Stomach (tissue), 9 donors: ENCODE results near the gene HAGHL. TPM values are rescaled to one million over a fixed set of nuclear protein-coding genes. Genes with fewer than 3 reads are reported as not detected.
A peak's percentile ranks its signal among the peaks of the same experiment; 100 is the strongest.

Experiments used
- DNase-seq, 2 donors: peaks; one replicate each; pipeline versions ENCODE4 v3.0.0 to v3.0.0-alpha.2; 2013 to 2019
- H3K27ac ChIP-seq, 5 donors: fragments of 200-600 bp in 4 of 5; sonication (generic) in 4 of 5; one replicate each; pipeline ENCODE4 v1.5.1; 2013 to 2019; ENCODE audit warnings: mild to moderate bottlenecking in 1 of 5, moderate library complexity in 1 of 5
- H3K27me3 ChIP-seq, 3 donors: fragments of 200-600 bp; sonication (generic); one replicate each; pipeline ENCODE4 v1.5.1; 2017 to 2019; ENCODE audit warnings: mixed run types in 1 of 3
- H3K36me3 ChIP-seq, 4 donors: fragments of 200-600 bp; sonication (generic); 1 replicate in 3 of 4; 2 replicates in 1 of 4; pipeline ENCODE4 v1.5.1; 2016 to 2019
- H3K4me1 ChIP-seq, 4 donors: fragments of 200-600 bp; sonication (generic); one replicate each; pipeline ENCODE4 v1.5.1; 2016 to 2019
- H3K4me3 ChIP-seq, 4 donors: fragments of 200-600 bp; sonication (generic) in 3 of 4; one replicate each; pipeline ENCODE4 v1.5.1; 2016 to 2019; ENCODE audit warnings: mild to moderate bottlenecking in 1 of 4
- H3K9me3 ChIP-seq, 4 donors: fragments of 200-600 bp; sonication (generic); one replicate each; pipeline ENCODE4 v1.5.1; 2016 to 2019
- CTCF ChIP-seq, 7 experiments: fragments of 450-650 bp in 4 of 7; fragments of 200-600 bp in 3 of 7; sonication (generic) in 3 of 7; IDR thresholded peaks; one replicate each; pipeline ENCODE4 v1.5.1; 2016 to 2019; ENCODE audit warnings: antibody characterized with exemption in 7 of 7, control low read depth in 2 of 7, mild to moderate bottlenecking in 1 of 7
- EP300 ChIP-seq: sonication (generic); formaldehyde crosslinking; IDR thresholded peaks from one replicate; pipeline ENCODE4 v1.6.1; 2017; ENCODE audit warnings: antibody characterized with exemption
- POLR2A ChIP-seq, 4 donors: fragments of 450-650 bp; IDR thresholded peaks; one replicate each; pipeline ENCODE4 v1.6.1; 2016; ENCODE audit warnings: antibody characterized with exemption in 4 of 4, control low read depth in 2 of 4, mild to moderate bottlenecking in 1 of 4, moderate library complexity in 1 of 4
- POLR2AphosphoS5 ChIP-seq, 3 donors: sonication (generic); formaldehyde crosslinking; IDR thresholded peaks; one replicate each; pipeline ENCODE4 v1.6.1; 2016; ENCODE audit warnings: antibody characterized with exemption in 3 of 3
- WGBS, 5 donors: extraction: QIAGEN DNeasy Blood & Tissue Kit in 3 of 5; methylation state at CpG; one replicate each; pipeline versions ENCODE4 v1.1.5 to v1.1.7; 2013 to 2018; 5-methylcytosine and 5-hydroxymethylcytosine counted together
- intact Hi-C: fragments of 100-400 bp; cut with DNase I; formaldehyde crosslinking; loops from one replicate; pipeline ENCODE4 v1.15.1; 2023; ENCODE audit warnings: low total_unique reads
- polyA plus RNA-seq, 3 donors: library from polyadenylated mRNA; stranded (reverse); fragments of 200-250 nt; gene quantifications; one replicate each; pipeline ENCODE4 v1.2.3, GENCODE V29; 2013
- total RNA-seq, 5 donors: library from RNA; depleted of rRNA; stranded (reverse); fragments of >200 nt; gene quantifications; one replicate each; pipeline versions ENCODE4 v1.1.0 to v1.2.3, GENCODE V29; 2014 to 2016
- donor health status: healthy with polysubstance abuse.
- donor health status: Bipolar disorder and iron deficiency.
- donor health status: healthy.

HAGHL gene
- total and polyA plus RNA-seq, 8 donors: 3.1 to 19.9 (median 3.9) TPM; not detected in 2

DNA sequence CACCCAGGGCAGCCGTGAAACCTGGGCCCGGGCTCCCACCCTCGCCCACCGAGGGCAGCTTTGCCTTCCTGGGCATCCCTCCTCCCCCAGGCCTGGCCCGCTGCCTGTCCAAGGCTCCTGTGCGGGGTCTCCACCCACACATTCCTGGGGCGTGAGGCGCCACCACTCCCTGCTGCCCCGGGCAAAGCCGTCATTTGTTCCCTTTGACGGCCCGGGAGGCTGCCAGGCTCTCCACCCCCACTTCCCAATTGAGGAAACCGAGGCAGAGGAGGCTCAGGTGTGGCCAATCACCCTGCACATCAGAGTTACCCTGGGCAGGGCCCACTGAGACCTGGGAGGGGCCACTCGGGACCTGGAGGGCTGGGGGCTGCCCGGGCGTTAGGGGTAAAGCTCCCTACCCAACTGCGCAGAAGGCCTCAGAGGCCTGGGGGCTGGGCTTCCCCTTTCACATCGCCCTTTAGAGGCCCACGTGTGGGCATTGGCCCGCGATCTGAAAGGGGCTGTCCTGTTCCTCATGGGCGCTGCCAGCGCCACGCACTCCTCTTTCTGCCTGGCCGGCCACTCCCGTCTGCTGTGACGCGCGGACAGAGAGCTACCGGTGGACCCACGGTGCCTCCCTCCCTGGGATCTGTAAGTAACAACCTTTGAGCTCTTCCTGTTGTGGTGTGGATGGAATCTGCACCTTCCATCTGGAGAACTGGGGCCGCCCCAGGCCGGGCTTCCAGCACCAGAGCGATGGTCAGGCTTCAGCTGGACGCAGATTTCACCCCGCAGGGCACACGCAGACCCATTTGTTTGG, 33.8 kb downstream of the HAGHL start, which contains the start of gene MSLN:
Gene MSLN, plus strand, starts transcription at position 190 of the 799 bp plus-strand sequence. CDS start 1,947 bp downstream, outside the sequence.
- DNase-seq: peak in 1 of 2 donors; percentile 77
- H3K36me3 ChIP-seq: no peaks in the 10 kb centered on the region
- no peak within 1 kb of the TSS for H3K27ac ChIP-seq
- WGBS, 5 donors: 47 to 68% (median 53%) methylated on average over 25 to 37 of the region's 37 CpGs
- H3K4me1 ChIP-seq: peaks cover 0 to 16% (median 3%) of the 10 kb centered on the region in 4 donors
- no peaks in the 10 kb centered on the region for H3K9me3 ChIP-seq
- H3K27me3 ChIP-seq: peaks cover 0 to 59% (median 8%) of the 10 kb centered on the region in 3 donors
- TF ChIP-seq EP300 (no peak), POLR2A (IDR thresholded peaks at IDR 0.05) (no peak), CTCF (IDR thresholded peaks at IDR 0.05) (no peak), POLR2AphosphoS5 (IDR thresholded peaks at IDR 0.05) (no peak)
- H3K4me3 ChIP-seq: no peak within 1 kb of the TSS
- intact Hi-C loops: no loop called here

DNA sequence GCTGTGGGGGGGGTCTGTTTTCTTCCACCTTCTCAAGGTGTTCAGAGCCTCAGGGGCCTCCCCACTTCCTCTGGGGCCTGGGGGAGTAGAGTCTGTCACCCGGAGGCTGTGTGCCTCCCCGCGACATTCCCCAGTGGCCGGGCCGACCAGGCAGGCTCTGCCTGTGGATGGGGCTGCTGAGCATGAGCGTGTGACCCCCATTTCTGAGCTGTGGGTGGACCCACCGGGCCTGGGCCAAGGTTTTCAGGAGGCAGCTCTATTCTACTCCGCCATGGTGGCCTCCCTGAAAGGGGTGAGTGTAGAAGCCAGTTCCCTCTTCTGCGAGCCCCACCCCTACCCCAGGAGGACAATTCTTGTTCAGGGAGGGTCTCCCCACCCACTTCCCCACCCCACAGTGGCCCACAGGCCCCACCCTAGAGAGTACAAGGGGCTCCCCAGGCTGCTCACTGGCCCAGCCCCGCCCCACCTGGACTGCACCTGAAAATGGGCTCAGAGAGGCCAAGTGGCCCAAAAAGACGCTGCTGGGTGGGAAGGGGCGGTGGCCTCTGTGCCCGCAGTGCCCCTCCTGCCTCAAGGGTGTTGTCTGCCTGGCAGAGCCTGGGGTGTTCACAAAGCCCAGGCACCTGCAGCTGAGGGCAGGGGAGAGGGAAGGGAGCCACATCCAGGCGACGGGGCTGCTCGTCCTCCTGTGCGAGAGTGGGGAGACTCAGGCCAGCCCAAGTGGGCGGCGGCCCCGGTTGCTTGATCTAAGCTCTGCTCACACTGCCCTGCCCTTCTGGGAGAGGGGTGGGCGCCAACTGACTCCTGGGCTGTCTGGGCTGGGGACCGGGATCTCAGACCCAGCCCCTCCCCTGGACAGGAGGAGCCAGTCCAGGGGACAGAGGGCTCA, 35.0 kb downstream of the HAGHL start:
- no peak overlapping the region for H3K4me3 ChIP-seq
- intact Hi-C loops: no loop called here
- WGBS, 5 donors: 49 to 75% (median 56%) methylated on average over 15 to 22 of the region's 22 CpGs

GRCh38 chr16:762595-763268, 35.8 kb downstream of the HAGHL start:
- no peak for DNase-seq
- WGBS, 5 donors: 68 to 85% (median 77%) methylated on average over 8 to 17 of the region's 17 CpGs
- intact Hi-C loops: no loop called here
- Histone ChIP-seq H3K4me3 (no peak overlapping the region), H3K36me3 (no peaks in the 10 kb centered on the region), H3K27me3 (peaks cover 0 to 62% (median 8%) of the 10 kb centered on the region in 3 donors), H3K4me1 (peaks cover 0 to 16% (median 3%) of the 10 kb centered on the region in 4 donors), H3K27ac (no peak overlapping the region), H3K9me3 (no peaks in the 10 kb centered on the region)
- TF ChIP-seq EP300 (no peak), POLR2AphosphoS5 (IDR thresholded peaks at IDR 0.05) (no peak), POLR2A (IDR thresholded peaks at IDR 0.05) (no peak), CTCF (IDR thresholded peaks at IDR 0.05) (no peak)

More for the DNA sequence above, 35.0 kb downstream of the HAGHL start:
- no peaks in the 10 kb centered on the region for H3K9me3 ChIP-seq
- peaks cover 0 to 16% (median 3%) of the 10 kb centered on the region in 4 donors for H3K4me1 ChIP-seq
- H3K27me3 ChIP-seq: peaks cover 0 to 62% (median 8%) of the 10 kb centered on the region in 3 donors
- TF ChIP-seq POLR2A (IDR thresholded peaks at IDR 0.05) (no peak), POLR2AphosphoS5 (IDR thresholded peaks at IDR 0.05) (no peak), EP300 (no peak), CTCF (IDR thresholded peaks at IDR 0.05) (no peak)
- no peaks in the 10 kb centered on the region for H3K36me3 ChIP-seq
- peak in 1 of 2 donors; percentile 58 for DNase-seq
- H3K27ac ChIP-seq: no peak overlapping the region
